IMR-90 (cell line): Measurements from ENCODE around the gene TRIO. TPM values are rescaled to one million over a fixed set of nuclear protein-coding genes. Genes with fewer than 3 reads are reported as not detected.

Experiments used
- ATAC-seq: fragments of 200-7000 bp; cut with Tn5 transposase; 2 replicates; pipeline ENCODE4 v1.9.1; 2020; ENCODE audit warnings: low read depth, mild to moderate bottlenecking, moderate library complexity
- BruUV-seq: library from RNA; stranded (reverse); fragments of 400-500 nt; replicated peaks from 2 replicates; lab custom pipeline; 2021; lab: Mats Ljungman, UMichigan
- CTCF ChIA-PET: fragments of 300-600 bp; formaldehyde crosslinking; extraction: SDS; loops from one replicate; lab custom pipeline; 2021; ENCODE audit warnings: antibody characterized with exemption; lab: Yijun Ruan, JAX
- POLR2A ChIA-PET: fragments of 300-600 bp; sonication (Branson Sonifier 250); formaldehyde crosslinking; loops from one replicate; lab custom pipeline; 2022; ENCODE audit warnings: antibody characterized with exemption; ENCODE audit not compliant: unreplicated experiment; lab: Charles Lee
- DNase-seq: peaks from one replicate; pipeline ENCODE4 v3.0.0; 2013
- H2AFZ ChIP-seq: replicated peaks from 2 replicates; pipeline ENCODE3; 2013; ENCODE audit warnings: low read length, mild to moderate bottlenecking; ENCODE audit not compliant: poor library complexity
- H2AK5ac ChIP-seq: 2 replicates; pipeline ENCODE4 v1.6.1; 2013; ENCODE audit warnings: low read depth, low read length, inconsistent platforms
- H2AK9ac ChIP-seq: replicated peaks from 2 replicates; pipeline ENCODE3; 2013; ENCODE audit warnings: mild to moderate bottlenecking, low read depth, low read length, moderate library complexity; ENCODE audit not compliant: poor library complexity
- H2BK120ac ChIP-seq: 2 replicates; pipeline ENCODE4 v1.6.1; 2013; ENCODE audit warnings: low read depth, low read length, inconsistent platforms
- H2BK15ac ChIP-seq: 3 replicates; pipeline ENCODE4 v1.6.1; 2013; ENCODE audit warnings: low read depth, low read length, inconsistent platforms
- H2BK20ac ChIP-seq: 2 replicates; pipeline ENCODE4 v1.6.1; 2013; ENCODE audit warnings: low read depth, mild to moderate bottlenecking, inconsistent platforms, low read length, moderate library complexity
- H2BK5ac ChIP-seq: 2 replicates; pipeline ENCODE4 v1.6.1; 2013; ENCODE audit warnings: mild to moderate bottlenecking, low read depth, low read length, inconsistent platforms; ENCODE audit not compliant: poor library complexity, severe bottlenecking
- H3K14ac ChIP-seq: replicated peaks from 2 replicates; pipeline ENCODE4 v1.6.1; 2013; ENCODE audit warnings: low read depth, low read length, inconsistent platforms
- H3K18ac ChIP-seq: 2 replicates; pipeline ENCODE4 v1.6.1; 2013; ENCODE audit warnings: low read depth, low read length, control low read depth
- H3K23ac ChIP-seq: 2 replicates; pipeline ENCODE4 v1.6.1; 2013; ENCODE audit warnings: low read depth, low read length, inconsistent platforms
- H3K27ac ChIP-seq: 2 replicates; pipeline ENCODE4 v1.5.1; 2013; ENCODE audit warnings: mild to moderate bottlenecking, control low read depth, low read length; ENCODE audit not compliant: insufficient read depth
- H3K27me3 ChIP-seq: 2 replicates; pipeline ENCODE4 v1.6.1; 2013; ENCODE audit warnings: low read length; ENCODE audit not compliant: control insufficient read depth, insufficient read depth
- H3K36me3 ChIP-seq: 2 replicates; pipeline ENCODE4 v1.6.1; 2013; ENCODE audit warnings: low read length, mixed read lengths; ENCODE audit not compliant: control insufficient read depth, insufficient read depth
- H3K4ac ChIP-seq: 2 replicates; pipeline ENCODE4 v1.6.1; 2013; ENCODE audit warnings: low read depth, low read length, inconsistent platforms
- H3K4me1 ChIP-seq: 2 replicates; pipeline ENCODE4 v1.6.1; 2013; ENCODE audit warnings: low read length, mixed read lengths; ENCODE audit not compliant: control insufficient read depth, insufficient read depth
- H3K4me2 ChIP-seq: 2 replicates; pipeline ENCODE4 v1.6.1; 2013; ENCODE audit warnings: low read depth, mild to moderate bottlenecking, control low read depth, low read length, moderate library complexity
- H3K4me3 ChIP-seq: 2 replicates; pipeline ENCODE4 v1.5.1; 2013; ENCODE audit warnings: low read depth, mild to moderate bottlenecking, control low read depth, low read length, moderate library complexity; ENCODE audit not compliant: insufficient read depth
- H3K56ac ChIP-seq: 2 replicates; pipeline ENCODE4 v1.6.1; 2013; ENCODE audit warnings: low read length, inconsistent platforms; ENCODE audit not compliant: insufficient read depth; ENCODE audit errors: extremely low read depth
- H3K79me1 ChIP-seq, 2 experiments: 2 replicates each; pipeline ENCODE4 v1.6.1; 2013; ENCODE audit warnings: low read length in 2 of 2, inconsistent platforms in 1 of 2, low read depth in 1 of 2
- H3K9ac ChIP-seq: 2 replicates; pipeline ENCODE4 v1.6.1; 2013; ENCODE audit warnings: low read depth, low read length, control low read depth
- H3K9me1 ChIP-seq: 2 replicates; pipeline ENCODE4 v1.6.1; 2013; ENCODE audit warnings: low read length, inconsistent platforms; ENCODE audit not compliant: insufficient read depth
- H3K9me3 ChIP-seq: 2 replicates; pipeline ENCODE4 v1.6.1; 2013; ENCODE audit warnings: low read length; ENCODE audit not compliant: control insufficient read depth, insufficient read depth
- H4K20me1 ChIP-seq: 2 replicates; pipeline ENCODE4 v1.6.1; 2013; ENCODE audit warnings: low read length, inconsistent platforms; ENCODE audit not compliant: insufficient read depth
- H4K5ac ChIP-seq: 2 replicates; pipeline ENCODE4 v1.6.1; 2013; ENCODE audit warnings: mild to moderate bottlenecking, low read depth, low read length, control low read depth
- H4K8ac ChIP-seq, 2 experiments: 2 replicates each; pipeline ENCODE4 v1.6.1; 2013; ENCODE audit warnings: low read depth in 2 of 2, low read length in 2 of 2, control low read depth in 1 of 2, inconsistent platforms in 1 of 2
- H4K91ac ChIP-seq: 2 replicates; pipeline ENCODE4 v1.6.1; 2013; ENCODE audit warnings: low read depth, low read length, inconsistent platforms; ENCODE audit not compliant: insufficient read depth
- NFE2L2 ChIP-seq: fragments of 150-350 bp; IDR thresholded peaks from 2 replicates; pipeline ENCODE4 v1.6.1; 2016; ENCODE audit warnings: low read depth, mild to moderate bottlenecking, low read length
- WGBS, 2 experiments: methylation state at CpG; one replicate each; pipeline versions ENCODE4 v1.1.5 to v1.1.7; 2013; ENCODE audit warnings: missing lambda C conversion rate in 2 of 2; ENCODE audit not compliant: insufficient read length in 1 of 2; ENCODE audit errors: extremely low coverage in 2 of 2; 5-methylcytosine and 5-hydroxymethylcytosine counted together
- dilution Hi-C: fragments of 300-500 bp; cut with HindIII; formaldehyde crosslinking; loops from one replicate; pipeline ENCODE4 v1.14.3; 2018; ENCODE audit warnings: low sequenced_read_pairs; ENCODE audit not compliant: unreplicated experiment
- in situ Hi-C: fragments of 300-500 bp; cut with MboI; formaldehyde crosslinking; loops from 3 replicates; pipeline ENCODE4 v1.14.3; 2019; ENCODE audit warnings: low sequenced_read_pairs, inconsistent platforms, mixed read lengths
- intact Hi-C: fragments of 100-400 bp; cut with micrococcal nuclease; formaldehyde crosslinking; loops from 2 replicates; pipeline ENCODE4 v1.10.0; 2022
- polyA plus RNA-seq, 3 experiments: library from polyadenylated mRNA; depleted of rRNA; stranded (reverse); fragments of >200 nt; gene quantifications; 2 replicates each; pipeline ENCODE4 v1.2.3, GENCODE V29; 2012; ENCODE audit warnings: low replicate concordance in 1 of 3
- total RNA-seq: library from RNA; depleted of rRNA; stranded (reverse); fragments of >200 nt; gene quantifications from 2 replicates; pipeline ENCODE4 v1.2.3, GENCODE V29; 2012
- TF ChIP-seq, protein P1 (sequence below): conservative IDR thresholded peaks from 2 replicates; pipeline ENCODE4 v1.5.1; 2012; ENCODE audit warnings: mild to moderate bottlenecking, low read depth, low read length, improper control_type of control experiment

TRIO gene
- total and polyA plus RNA-seq, 2 of the 4 experiments (the other 2 are of a cell fraction) = 206 to 522 TPM

DNA sequence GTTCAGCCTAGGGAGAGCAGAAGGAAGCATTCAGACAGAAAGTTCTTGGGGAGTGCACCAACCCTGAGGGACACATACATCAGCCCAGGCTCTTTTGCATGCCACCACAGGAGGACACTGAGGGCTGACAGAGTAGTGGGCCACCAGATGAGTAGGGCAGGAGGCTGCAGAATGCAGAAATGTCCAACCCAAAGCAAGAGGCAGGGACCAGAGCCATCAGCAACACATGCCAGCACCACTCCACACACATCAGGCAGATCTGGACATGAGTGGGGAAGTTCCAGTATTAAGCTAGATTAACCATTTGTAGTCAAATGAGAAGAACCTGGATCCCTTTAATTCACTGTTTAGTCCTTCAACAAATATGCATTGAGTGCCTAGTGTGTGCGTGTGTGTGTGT lies 402.7 kb downstream of the TRIO start:
- H3K36me3 ChIP-seq = no peaks in the 10 kb centered on the region
- no peak overlapping the region for H3K4me3 ChIP-seq
- peaks cover 3% of the 10 kb centered on the region; the same call in 1 of the 2 replicates for H3K9me3 ChIP-seq
- BruUV-seq = no TSS peak
- TF ChIP-seq, protein P1, sequence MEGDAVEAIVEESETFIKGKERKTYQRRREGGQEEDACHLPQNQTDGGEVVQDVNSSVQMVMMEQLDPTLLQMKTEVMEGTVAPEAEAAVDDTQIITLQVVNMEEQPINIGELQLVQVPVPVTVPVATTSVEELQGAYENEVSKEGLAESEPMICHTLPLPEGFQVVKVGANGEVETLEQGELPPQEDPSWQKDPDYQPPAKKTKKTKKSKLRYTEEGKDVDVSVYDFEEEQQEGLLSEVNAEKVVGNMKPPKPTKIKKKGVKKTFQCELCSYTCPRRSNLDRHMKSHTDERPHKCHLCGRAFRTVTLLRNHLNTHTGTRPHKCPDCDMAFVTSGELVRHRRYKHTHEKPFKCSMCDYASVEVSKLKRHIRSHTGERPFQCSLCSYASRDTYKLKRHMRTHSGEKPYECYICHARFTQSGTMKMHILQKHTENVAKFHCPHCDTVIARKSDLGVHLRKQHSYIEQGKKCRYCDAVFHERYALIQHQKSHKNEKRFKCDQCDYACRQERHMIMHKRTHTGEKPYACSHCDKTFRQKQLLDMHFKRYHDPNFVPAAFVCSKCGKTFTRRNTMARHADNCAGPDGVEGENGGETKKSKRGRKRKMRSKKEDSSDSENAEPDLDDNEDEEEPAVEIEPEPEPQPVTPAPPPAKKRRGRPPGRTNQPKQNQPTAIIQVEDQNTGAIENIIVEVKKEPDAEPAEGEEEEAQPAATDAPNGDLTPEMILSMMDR = no peak
- TF ChIP-seq NFE2L2 = no peak
- in situ Hi-C loops = no loop called here
- H3K27ac ChIP-seq = no peak overlapping the region
- no peak overlapping the region for H3K9ac ChIP-seq
- CTCF ChIA-PET = no interaction called here
- intact Hi-C loops = no loop called here
- POLR2A ChIA-PET = no interaction called here
- ATAC-seq (no peak), DNase-seq (no peak)
- H4K8ac ChIP-seq = no peak overlapping the region
- H2AFZ ChIP-seq = no peak overlapping the region
- no peaks in the 10 kb centered on the region for H3K79me1 ChIP-seq
- no CpG with 5 or more reads among the region's 1 CpG for WGBS, 2 experiments
- H2BK5ac ChIP-seq = no peak overlapping the region
- H3K4me1 ChIP-seq = no peaks in the 10 kb centered on the region
- H3K9me1 ChIP-seq = no peaks in the 10 kb centered on the region
- H3K27me3 ChIP-seq = peaks cover 47% of the 10 kb centered on the region
- H3K4ac ChIP-seq = no peak overlapping the region
- no peak overlapping the region for H4K91ac ChIP-seq
- H2AK9ac ChIP-seq = no peak overlapping the region
- H2BK15ac ChIP-seq = no peak overlapping the region
- no peak overlapping the region for H4K5ac ChIP-seq
- no peak overlapping the region for H3K14ac ChIP-seq
- no peak overlapping the region for H2BK20ac ChIP-seq
- dilution Hi-C loops = no loop called here
- no peak overlapping the region for H3K18ac ChIP-seq
- no peak overlapping the region for H3K23ac ChIP-seq
- no peak overlapping the region for H3K4me2 ChIP-seq
- H3K56ac ChIP-seq = no peak overlapping the region
- no peaks in the 10 kb centered on the region for H4K20me1 ChIP-seq
- no peak overlapping the region for H2BK120ac ChIP-seq
- no peak overlapping the region for H2AK5ac ChIP-seq
